SU-DHL-6 (cell line): Measurements from ENCODE around the gene KCTD8.

Source experiments
- H2AFZ ChIP-seq: fragments of 200-600 bp; sonication (generic); 2 replicates; pipeline ENCODE4 v1.6.1; 2014; ENCODE audit warnings: low read depth, mild to moderate bottlenecking, moderate library complexity, mixed read lengths, antibody characterized with exemption, low read length; ENCODE audit not compliant: severe bottlenecking
- H3F3A ChIP-seq: fragments of 200-600 bp; shearing (Covaris generic); 2 replicates; pipeline ENCODE4 v1.6.0; 2016; ENCODE audit warnings: antibody characterized with exemption, mild to moderate bottlenecking; ENCODE audit not compliant: insufficient read depth
- H3K27ac ChIP-seq: fragments of 200-600 bp; sonication (generic); 2 replicates; pipeline ENCODE4 v1.5.1; 2016; ENCODE audit warnings: low read depth, mild to moderate bottlenecking, low read length, moderate library complexity, mixed read lengths
- H3K27me3 ChIP-seq: fragments of 200-600 bp; sonication (generic), shearing (Covaris generic); 2 replicates; pipeline ENCODE4 v1.6.0; 2014; ENCODE audit warnings: mild to moderate bottlenecking, low read length
- H3K36me3 ChIP-seq: fragments of 200-600 bp; sonication (generic); 2 replicates; pipeline ENCODE4 v1.6.1; 2014; ENCODE audit warnings: mild to moderate bottlenecking, low read length, mixed read lengths
- H3K4me2 ChIP-seq: fragments of 300-600, 200-600 bp; shearing (Covaris generic), sonication (generic); 2 replicates; pipeline ENCODE4 v1.6.0; 2014; ENCODE audit warnings: low read length, low read depth, mild to moderate bottlenecking; ENCODE audit not compliant: poor library complexity, severe bottlenecking
- H3K4me3 ChIP-seq: fragments of 200-600 bp; sonication (generic); 2 replicates; pipeline ENCODE4 v1.5.1; 2014; ENCODE audit warnings: antibody characterized with exemption, low read length, mild to moderate bottlenecking, mixed read lengths; ENCODE audit not compliant: insufficient read depth, poor library complexity, severe bottlenecking
- H3K79me2 ChIP-seq: fragments of 200-600 bp; sonication (generic); 2 replicates; pipeline ENCODE4 v1.6.1; 2014; ENCODE audit warnings: mild to moderate bottlenecking, low read length, moderate library complexity; ENCODE audit not compliant: insufficient read depth
- H3K9ac ChIP-seq: fragments of 200-600 bp; sonication (generic); 2 replicates; pipeline ENCODE4 v1.7.0; 2014; ENCODE audit warnings: mild to moderate bottlenecking, low read length
- H3K9me2 ChIP-seq: fragments of 200-600 bp; sonication (generic); replicated peaks from 2 replicates; pipeline ENCODE4 v1.6.1; 2014; ENCODE audit warnings: low read length; ENCODE audit not compliant: insufficient read depth
- H3K9me3 ChIP-seq: fragments of 200-600 bp; sonication (generic); 2 replicates; pipeline ENCODE4 v1.6.1; 2014; ENCODE audit warnings: low read length, mixed read lengths; ENCODE audit not compliant: insufficient read depth
- H4K20me1 ChIP-seq: fragments of 200-600 bp; sonication (generic); 2 replicates; pipeline ENCODE4 v1.6.1; 2014; ENCODE audit warnings: low read depth, mild to moderate bottlenecking, antibody characterized with exemption, low read length, moderate library complexity, mixed read lengths
- EZH2phosphoT487 ChIP-seq: fragments of 200-600 bp; sonication (generic), shearing (Covaris generic); conservative IDR thresholded peaks from 2 replicates; pipeline ENCODE4 v1.6.1; 2018; ENCODE audit warnings: mild to moderate bottlenecking, antibody characterized with exemption, low read length, moderate library complexity, mixed read lengths
- TF ChIP-seq, protein P1 (sequence below): fragments of 200-600 bp; sonication (generic); IDR thresholded peaks from one replicate; pipeline ENCODE4 v1.5.1; 2017; ENCODE audit warnings: antibody characterized with exemption, mild to moderate bottlenecking, low read length, moderate library complexity; ENCODE audit not compliant: insufficient read depth, poor library complexity, severe bottlenecking

Gene KCTD8

DNA sequence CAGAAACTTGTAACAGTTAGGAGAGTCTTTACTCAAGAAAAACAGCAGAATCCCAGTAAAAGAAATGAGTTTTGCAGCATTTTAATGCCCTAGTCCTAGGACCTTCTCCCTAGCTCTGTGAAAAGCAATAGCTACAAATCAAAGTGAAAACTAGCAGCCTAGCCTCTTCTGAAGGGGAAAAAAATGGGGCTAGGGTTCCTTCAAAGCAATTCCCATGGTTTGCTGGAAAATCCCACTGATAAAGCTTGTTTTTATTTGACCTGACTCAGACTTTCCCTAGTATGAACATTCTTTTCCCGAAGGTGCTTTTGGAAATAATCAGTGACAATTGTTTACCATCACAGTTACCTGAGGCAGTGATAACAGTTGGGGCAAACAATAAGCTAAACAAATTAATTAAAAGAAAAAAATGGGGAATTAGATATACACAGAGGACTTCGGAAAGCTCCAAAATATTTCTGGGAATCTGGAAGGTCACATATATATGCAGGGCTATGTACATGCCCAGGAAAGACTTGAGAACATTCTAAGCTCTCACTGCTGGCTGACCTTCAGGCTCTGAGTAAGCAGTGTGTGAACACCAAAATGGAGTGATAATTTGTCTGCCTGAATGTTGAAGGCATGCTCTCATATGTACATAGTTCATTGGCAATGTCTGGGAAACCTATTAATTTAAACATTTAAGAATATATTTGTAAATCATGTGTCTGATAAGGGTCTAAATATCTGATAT, 285.9 kb downstream of the KCTD8 start:
- H3K9me3 ChIP-seq = no peaks in the 10 kb centered on the region
- no peak overlapping the region for H3K4me3 ChIP-seq
- no peaks in the 10 kb centered on the region for H3F3A ChIP-seq
- H3K9ac ChIP-seq = no peak overlapping the region
- H3K36me3 ChIP-seq = no peaks in the 10 kb centered on the region
- no peaks in the 10 kb centered on the region for H4K20me1 ChIP-seq
- H3K4me2 ChIP-seq = no peak overlapping the region
- H2AFZ ChIP-seq = no peak overlapping the region
- H3K79me2 ChIP-seq = no peaks in the 10 kb centered on the region
- H3K27me3 ChIP-seq = no peaks in the 10 kb centered on the region
- no peaks in the 10 kb centered on the region for H3K9me2 ChIP-seq
- no peak for TF ChIP-seq EZH2phosphoT487
- TF ChIP-seq, protein P1, sequence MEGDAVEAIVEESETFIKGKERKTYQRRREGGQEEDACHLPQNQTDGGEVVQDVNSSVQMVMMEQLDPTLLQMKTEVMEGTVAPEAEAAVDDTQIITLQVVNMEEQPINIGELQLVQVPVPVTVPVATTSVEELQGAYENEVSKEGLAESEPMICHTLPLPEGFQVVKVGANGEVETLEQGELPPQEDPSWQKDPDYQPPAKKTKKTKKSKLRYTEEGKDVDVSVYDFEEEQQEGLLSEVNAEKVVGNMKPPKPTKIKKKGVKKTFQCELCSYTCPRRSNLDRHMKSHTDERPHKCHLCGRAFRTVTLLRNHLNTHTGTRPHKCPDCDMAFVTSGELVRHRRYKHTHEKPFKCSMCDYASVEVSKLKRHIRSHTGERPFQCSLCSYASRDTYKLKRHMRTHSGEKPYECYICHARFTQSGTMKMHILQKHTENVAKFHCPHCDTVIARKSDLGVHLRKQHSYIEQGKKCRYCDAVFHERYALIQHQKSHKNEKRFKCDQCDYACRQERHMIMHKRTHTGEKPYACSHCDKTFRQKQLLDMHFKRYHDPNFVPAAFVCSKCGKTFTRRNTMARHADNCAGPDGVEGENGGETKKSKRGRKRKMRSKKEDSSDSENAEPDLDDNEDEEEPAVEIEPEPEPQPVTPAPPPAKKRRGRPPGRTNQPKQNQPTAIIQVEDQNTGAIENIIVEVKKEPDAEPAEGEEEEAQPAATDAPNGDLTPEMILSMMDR = no peak
- no peak overlapping the region for H3K27ac ChIP-seq

DNA sequence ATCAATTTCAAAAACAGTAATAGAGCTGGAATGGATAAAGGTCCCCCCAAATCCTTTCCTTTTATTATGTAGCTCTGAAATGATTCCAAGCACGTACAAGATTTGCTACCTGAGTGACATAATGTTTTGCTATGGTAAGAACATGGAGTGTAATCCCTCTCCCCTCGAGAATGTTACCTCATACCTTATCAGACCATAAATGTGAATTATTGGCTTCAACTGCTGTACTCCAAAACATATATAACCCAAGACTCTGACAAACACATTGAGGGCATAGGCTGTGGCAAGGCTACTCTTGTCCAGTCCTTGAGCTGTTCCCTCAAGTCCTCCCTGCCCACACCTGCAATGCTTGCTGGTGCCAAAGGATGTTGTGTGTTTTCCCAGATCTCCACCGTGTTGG, 286.9 kb downstream of the KCTD8 start:
- Histone ChIP-seq H3K36me3 (no peaks in the 10 kb centered on the region), H3K27me3 (no peaks in the 10 kb centered on the region), H3K27ac (no peak overlapping the region), H3K4me2 (no peak overlapping the region), H3F3A (no peaks in the 10 kb centered on the region), H3K9ac (no peak overlapping the region), H4K20me1 (no peaks in the 10 kb centered on the region), H2AFZ (no peak overlapping the region), H3K9me3 (no peaks in the 10 kb centered on the region), H3K4me3 (no peak overlapping the region), H3K9me2 (no peaks in the 10 kb centered on the region), H3K79me2 (no peaks in the 10 kb centered on the region)
- TF ChIP-seq, protein P1 = no peak
- TF ChIP-seq EZH2phosphoT487 = no peak

DNA sequence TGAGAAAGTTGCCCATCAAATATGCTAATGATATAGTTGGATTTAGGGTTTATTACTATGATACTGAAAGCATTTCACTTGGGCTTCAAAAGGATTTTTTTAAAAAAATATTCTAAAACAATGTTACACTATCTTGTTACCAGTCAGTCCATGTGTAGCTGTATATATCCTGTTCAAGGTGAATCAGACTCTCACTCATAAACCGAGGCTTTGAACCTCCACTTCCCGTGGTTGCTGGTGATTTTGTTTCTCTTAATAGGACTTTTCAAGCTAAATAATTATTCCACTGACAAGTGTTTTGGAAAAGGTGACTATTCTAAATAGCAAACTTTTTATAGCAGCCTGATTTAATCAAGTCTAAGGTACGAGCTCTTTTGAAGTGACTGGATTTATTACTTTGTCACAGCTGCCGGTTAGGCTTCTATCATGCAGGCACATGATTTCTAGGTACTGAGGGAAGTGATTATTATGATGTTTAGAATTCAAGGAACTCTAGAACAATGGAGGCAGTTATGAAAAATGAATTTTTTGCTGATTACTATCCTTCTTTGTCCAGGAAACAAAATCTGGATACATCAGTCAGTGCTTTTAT, 287.7 kb downstream of the KCTD8 start:
- Histone ChIP-seq H3K9ac (no peak overlapping the region), H3K27me3 (no peaks in the 10 kb centered on the region), H3K36me3 (no peaks in the 10 kb centered on the region), H4K20me1 (no peaks in the 10 kb centered on the region), H3K4me2 (no peak overlapping the region), H3K27ac (no peak overlapping the region), H3K79me2 (no peaks in the 10 kb centered on the region), H2AFZ (no peak overlapping the region), H3K9me2 (no peaks in the 10 kb centered on the region), H3K9me3 (no peaks in the 10 kb centered on the region), H3F3A (no peaks in the 10 kb centered on the region), H3K4me3 (no peak overlapping the region)
- TF ChIP-seq, protein P1 = no peak
- TF ChIP-seq EZH2phosphoT487 = no peak
